Measurements from ENCODE around the gene HNRNPH1. TPM values are rescaled to one million over a fixed set of nuclear protein-coding genes. Genes with fewer than 3 reads are reported as not detected.
"Not testable (repeated sequence)": the region's sequence is repeated elsewhere in the genome, so short reads cannot be mapped to it uniquely, and the experiment has no call there.

Gene HNRNPH1
- total RNA-seq, 4 donors from 2014 or later, result 237 to 1,003 (median 495) TPM

DNA sequence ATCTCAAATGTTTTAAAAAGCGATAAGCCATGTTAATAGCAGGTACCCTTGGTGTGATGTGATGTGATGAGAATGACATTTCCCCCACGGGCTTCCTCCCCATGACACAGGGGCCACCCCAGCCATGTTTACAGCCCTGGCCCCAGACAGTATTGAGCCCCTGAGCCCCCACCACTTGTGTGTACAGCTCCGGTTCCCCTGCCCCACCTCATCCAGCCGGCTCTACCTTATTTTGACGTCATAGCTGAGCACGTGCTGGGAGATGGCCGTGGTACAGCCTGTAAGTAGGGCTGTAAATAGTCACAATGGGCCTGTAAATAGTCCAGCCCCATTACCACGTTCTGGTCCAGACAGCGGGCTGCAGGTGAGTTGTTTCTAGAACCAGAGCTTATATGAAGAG is 24.9 kb upstream of the HNRNPH1 start:
- H3K27ac ChIP-seq, result no peak overlapping the region
- no peaks in the 10 kb centered on the region for H3K27me3 ChIP-seq
- no peak for DNase-seq
- no peaks in the 10 kb centered on the region for H3K9me3 ChIP-seq
- H3K4me3 ChIP-seq, result no peak overlapping the region
- TF ChIP-seq, protein P1, sequence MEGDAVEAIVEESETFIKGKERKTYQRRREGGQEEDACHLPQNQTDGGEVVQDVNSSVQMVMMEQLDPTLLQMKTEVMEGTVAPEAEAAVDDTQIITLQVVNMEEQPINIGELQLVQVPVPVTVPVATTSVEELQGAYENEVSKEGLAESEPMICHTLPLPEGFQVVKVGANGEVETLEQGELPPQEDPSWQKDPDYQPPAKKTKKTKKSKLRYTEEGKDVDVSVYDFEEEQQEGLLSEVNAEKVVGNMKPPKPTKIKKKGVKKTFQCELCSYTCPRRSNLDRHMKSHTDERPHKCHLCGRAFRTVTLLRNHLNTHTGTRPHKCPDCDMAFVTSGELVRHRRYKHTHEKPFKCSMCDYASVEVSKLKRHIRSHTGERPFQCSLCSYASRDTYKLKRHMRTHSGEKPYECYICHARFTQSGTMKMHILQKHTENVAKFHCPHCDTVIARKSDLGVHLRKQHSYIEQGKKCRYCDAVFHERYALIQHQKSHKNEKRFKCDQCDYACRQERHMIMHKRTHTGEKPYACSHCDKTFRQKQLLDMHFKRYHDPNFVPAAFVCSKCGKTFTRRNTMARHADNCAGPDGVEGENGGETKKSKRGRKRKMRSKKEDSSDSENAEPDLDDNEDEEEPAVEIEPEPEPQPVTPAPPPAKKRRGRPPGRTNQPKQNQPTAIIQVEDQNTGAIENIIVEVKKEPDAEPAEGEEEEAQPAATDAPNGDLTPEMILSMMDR (IDR thresholded peaks at IDR 0.05), result no peak
- no peak for TF ChIP-seq POLR2A (IDR thresholded peaks at IDR 0.05)
- intact Hi-C loops (cut with DNase I; ENCODE audit: low total_unique reads), result no loop called here
- no peaks in the 10 kb centered on the region for H3K4me1 ChIP-seq
- no peaks in the 10 kb centered on the region for H3K36me3 ChIP-seq

DNA sequence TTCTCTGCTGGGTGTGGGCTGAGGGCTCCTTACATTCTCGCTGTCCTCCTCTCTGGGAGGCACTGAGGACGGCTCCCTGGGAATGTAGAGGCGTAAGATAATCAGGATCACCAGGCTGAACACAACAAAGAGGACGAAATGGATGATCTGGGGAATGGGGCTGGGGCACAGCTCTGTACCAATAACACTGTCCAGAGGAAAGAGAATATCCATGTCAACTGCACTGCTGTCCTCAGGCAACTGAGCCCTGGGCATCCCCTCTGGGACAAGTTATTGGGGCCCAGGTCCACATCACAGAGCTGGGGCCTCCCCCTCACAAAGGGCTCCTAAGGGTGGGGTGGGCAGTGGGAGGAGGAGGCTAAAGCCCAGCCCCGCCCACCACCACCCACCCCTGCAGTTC is 21.3 kb upstream of the HNRNPH1 start:
- H3K9me3 ChIP-seq; H3K4me1 ChIP-seq; intact Hi-C loops (cut with DNase I; ENCODE audit: low total_unique reads); H3K27me3 ChIP-seq; DNase-seq; H3K4me3 ChIP-seq; H3K27ac ChIP-seq; H3K36me3 ChIP-seq: not testable (repeated sequence)

DNA sequence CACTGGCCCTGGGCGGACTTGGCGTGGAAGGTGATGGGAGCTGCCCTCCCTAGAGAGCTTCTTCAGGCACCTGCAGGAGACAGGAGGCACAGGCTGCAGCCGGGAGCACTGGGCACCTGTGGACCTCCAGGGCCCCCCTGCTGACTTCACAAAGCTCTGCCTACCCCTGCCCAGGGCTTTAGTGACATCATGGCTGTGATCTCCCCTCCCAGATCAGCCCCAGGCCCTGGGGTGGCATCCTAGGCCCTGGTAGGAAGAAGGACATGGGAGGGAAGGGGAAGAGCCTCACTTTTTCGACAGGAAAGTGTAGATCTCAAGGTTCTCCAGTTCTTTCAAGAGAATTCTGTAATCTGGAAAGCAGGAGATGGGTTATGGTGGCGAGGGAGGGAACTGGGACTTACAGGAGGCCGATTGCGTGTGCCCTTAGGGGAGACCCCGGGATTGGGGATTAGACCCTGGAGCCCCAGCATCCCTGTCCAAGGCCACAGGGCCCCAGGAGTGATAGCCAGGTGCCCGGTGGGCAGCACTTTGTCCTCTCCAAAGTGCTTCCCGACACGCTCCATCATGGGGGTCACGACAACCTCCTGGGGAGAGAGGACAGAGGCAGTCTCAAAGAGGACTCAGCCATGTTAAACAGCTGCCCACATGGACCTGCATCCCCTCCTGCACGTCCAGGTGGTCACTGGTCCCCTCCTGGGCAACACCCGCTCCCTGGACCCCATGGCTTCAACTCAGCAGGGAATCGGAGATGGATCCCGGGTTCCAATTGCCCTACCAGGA is 19.9 kb upstream of the HNRNPH1 start:
- H3K36me3 ChIP-seq; H3K27ac ChIP-seq; H3K9me3 ChIP-seq; H3K27me3 ChIP-seq; H3K4me3 ChIP-seq; DNase-seq; H3K4me1 ChIP-seq; intact Hi-C loops (cut with DNase I; ENCODE audit: low total_unique reads): not testable (repeated sequence)

DNA sequence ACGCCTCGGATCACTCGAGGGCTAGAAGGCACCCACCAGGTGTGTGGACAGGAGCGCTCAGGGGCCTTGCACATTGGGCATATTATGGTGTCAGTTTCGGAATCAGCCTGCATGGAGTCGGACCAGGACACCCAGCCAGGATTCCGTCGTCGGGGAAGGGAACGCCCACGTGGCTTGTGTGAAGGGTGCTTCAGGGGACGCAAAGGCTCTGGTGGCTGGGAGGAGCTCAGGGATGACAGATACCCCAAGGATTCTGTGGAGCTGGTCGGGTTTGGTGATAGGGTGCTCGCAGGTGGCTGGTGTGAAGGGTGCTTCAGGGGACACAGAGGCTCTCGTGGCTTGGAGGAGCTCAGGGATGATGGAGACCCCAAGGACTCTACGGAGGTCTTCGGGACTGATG is 19.2 kb upstream of the HNRNPH1 start:
- H3K36me3 ChIP-seq; H3K4me3 ChIP-seq; H3K9me3 ChIP-seq; H3K27me3 ChIP-seq; DNase-seq; H3K27ac ChIP-seq; H3K4me1 ChIP-seq; intact Hi-C loops (cut with DNase I; ENCODE audit: low total_unique reads): not testable (repeated sequence)

DNA sequence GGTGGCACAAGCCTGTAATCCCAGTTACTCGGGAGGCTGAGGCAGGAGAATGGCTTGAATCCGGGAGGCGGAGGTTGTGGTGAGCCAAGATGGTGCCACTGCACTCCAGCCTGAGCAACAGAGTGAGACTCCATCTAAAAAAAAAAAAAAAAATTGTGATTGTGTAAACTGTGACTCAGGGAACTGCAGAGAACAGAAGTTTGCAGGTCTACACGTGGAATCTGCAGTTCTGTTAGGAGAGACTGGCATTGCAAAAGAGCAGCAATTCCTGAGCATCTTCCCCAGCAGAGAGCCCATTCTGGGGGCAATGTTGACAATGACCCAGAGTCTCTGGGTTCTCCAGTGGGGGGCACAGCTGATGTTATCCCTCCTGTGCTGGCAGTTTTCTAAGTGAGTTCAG is 18.3 kb upstream of the HNRNPH1 start:
- H3K9me3 ChIP-seq; intact Hi-C loops (cut with DNase I; ENCODE audit: low total_unique reads): not testable (repeated sequence)

DNA sequence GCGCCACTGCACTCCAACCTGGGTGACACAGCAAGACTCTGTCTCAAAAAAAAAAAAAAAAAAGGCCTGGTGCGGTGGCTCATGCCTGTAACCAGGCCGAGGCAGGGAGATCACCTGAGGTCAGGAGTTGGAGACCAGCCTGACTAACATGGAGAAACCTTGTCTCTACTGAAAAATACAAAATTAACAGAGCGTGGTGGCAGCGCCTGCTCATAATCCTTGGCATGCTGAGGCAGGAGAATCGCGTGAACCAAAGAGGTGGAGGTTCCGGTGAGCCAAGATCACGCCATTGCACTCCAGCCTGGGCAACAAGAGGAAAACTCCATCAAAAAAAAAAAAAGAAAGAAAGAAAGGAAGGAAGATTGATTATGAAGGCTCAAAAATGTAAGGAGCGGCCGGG is 15.8 kb upstream of the HNRNPH1 start:
- H3K27ac ChIP-seq; H3K27me3 ChIP-seq; H3K36me3 ChIP-seq; DNase-seq; intact Hi-C loops (cut with DNase I; ENCODE audit: low total_unique reads); H3K9me3 ChIP-seq; H3K4me3 ChIP-seq; H3K4me1 ChIP-seq: not testable (repeated sequence)

More for the DNA sequence above, 18.3 kb upstream of the HNRNPH1 start:
- H3K27ac ChIP-seq, H3K36me3 ChIP-seq, DNase-seq, H3K4me1 ChIP-seq, H3K4me3 ChIP-seq, H3K27me3 ChIP-seq: not testable (repeated sequence)

DNA sequence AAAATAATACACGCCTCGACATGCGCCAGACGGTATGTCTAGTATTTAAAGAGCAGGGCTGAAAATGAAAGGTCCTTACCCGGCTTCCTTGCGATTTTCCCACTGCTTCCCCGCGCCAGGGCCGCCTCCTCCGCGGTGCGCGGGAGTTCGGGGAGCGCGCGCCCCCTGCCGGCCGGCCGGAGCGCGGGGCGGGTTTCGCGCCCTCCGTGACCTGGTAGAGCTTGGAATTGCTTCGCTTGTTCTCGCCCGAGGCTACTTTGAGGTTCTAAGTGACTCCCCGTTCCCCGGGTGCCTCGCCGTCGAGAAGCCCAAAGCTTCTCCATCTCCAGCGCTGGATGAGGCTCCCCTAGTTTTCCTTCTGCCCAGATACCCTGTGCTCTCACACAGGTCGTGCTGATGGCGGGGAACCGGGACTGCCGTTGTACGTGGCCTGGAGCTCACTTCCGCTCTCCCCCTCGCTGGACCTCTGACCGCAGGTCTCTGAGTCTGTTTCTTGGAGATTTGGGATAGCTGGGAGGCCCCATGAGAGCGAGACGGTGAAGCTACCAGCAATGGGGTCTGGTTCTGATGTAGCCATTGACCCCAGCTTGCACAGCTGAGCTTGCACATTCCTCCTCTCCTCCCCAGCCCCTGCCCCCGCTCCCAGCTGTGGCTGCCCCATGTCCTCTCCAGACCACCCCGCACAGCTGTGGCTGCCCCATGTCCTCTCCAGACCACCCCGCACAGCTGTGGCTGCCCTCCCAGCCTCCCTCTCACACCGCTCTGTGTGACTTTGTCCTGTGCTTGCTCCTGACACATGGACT is 11.1 kb upstream of the HNRNPH1 start:
- DNase-seq; H3K4me1 ChIP-seq; H3K27me3 ChIP-seq; H3K9me3 ChIP-seq; H3K36me3 ChIP-seq; H3K27ac ChIP-seq; intact Hi-C loops (cut with DNase I; ENCODE audit: low total_unique reads); H3K4me3 ChIP-seq: not testable (repeated sequence)

DNA sequence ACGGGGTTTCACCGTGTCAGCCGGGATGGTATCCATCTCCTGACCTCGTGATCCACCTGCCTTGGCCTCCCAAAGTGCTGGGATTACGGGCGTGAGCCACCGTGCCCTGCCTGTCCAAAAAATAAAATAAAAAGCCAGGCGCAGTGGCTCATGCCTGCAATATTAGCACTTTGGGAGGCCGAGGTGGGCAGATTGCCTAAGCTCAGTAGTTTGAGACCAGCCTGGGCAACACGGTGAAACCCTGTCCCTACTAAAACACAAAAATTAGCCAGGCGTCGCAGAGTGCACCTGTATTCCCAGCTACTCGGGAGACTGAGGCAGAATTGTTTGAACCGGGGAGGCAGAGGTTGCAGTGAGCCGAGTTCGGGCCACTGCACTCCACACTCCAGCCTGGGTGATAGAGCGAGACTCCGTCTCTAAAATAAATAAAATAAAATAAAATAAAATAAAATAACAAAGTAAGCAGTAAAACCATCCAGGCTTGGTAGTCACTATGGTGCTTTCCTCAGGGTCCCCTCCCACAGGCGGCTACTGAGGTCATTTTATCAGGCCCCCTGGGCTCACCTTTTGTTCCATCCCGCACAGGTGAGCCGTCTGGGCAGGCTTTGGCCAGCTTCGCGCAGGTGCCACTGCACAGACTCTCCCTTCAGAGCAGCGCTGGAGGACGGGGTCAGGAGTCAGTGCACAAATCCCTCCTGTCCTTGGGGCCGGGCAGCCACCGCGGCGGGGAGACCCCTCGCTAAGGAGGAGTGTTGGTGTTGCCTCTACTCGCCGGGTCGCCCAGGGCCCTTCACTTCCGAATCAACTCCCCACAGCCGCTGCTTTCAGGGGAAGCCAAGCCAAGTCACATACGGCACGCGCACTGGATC is 10.3 kb upstream of the HNRNPH1 start:
- H3K27ac ChIP-seq; intact Hi-C loops (cut with DNase I; ENCODE audit: low total_unique reads); H3K36me3 ChIP-seq; H3K9me3 ChIP-seq; H3K27me3 ChIP-seq; H3K4me1 ChIP-seq; DNase-seq: not testable (repeated sequence)
- peak overlapping the region; percentile 13 to 26 for H3K4me3 ChIP-seq
